H9 (cell line): Measurements from ENCODE around the gene EXOSC2. TPM values are rescaled to one million over a fixed set of nuclear protein-coding genes. Genes with fewer than 3 reads are reported as not detected.

ENCODE experiments used
- DNase-seq: peaks from one replicate; pipeline ENCODE4 v3.0.0-alpha.2; 2017
- H2AFZ ChIP-seq: one replicate; pipeline ENCODE4 v1.6.1; 2013; ENCODE audit warnings: mild to moderate bottlenecking, low read length, control low read depth, moderate library complexity
- H2AK5ac ChIP-seq: 2 replicates; pipeline ENCODE4 v1.6.1; 2013; ENCODE audit warnings: low read length, control low read depth, mixed read lengths; ENCODE audit not compliant: insufficient read length
- H2BK120ac ChIP-seq: one replicate; pipeline ENCODE4 v1.6.1; 2013; ENCODE audit warnings: low read depth, mild to moderate bottlenecking, low read length, control low read depth, inconsistent platforms; ENCODE audit not compliant: poor library complexity, severe bottlenecking
- H2BK12ac ChIP-seq: 2 replicates; pipeline ENCODE4 v1.6.1; 2013; ENCODE audit warnings: low read length, control low read depth, mixed read lengths, low read depth; ENCODE audit not compliant: insufficient read length
- H2BK15ac ChIP-seq: 2 replicates; pipeline ENCODE4 v1.6.1; 2013; ENCODE audit warnings: low read depth, low read length, control low read depth
- H2BK20ac ChIP-seq: one replicate; pipeline ENCODE4 v1.6.1; 2013; ENCODE audit warnings: low read depth, mild to moderate bottlenecking, low read length, control low read depth, inconsistent platforms; ENCODE audit not compliant: poor library complexity, severe bottlenecking
- H2BK5ac ChIP-seq: 2 replicates; pipeline ENCODE4 v1.6.1; 2013; ENCODE audit warnings: low read length, control low read depth, mixed read lengths; ENCODE audit not compliant: insufficient read length
- H3K14ac ChIP-seq: 2 replicates; pipeline ENCODE4 v1.6.1; 2013; ENCODE audit warnings: low read length, control low read depth; ENCODE audit not compliant: insufficient read depth
- H3K18ac ChIP-seq: 2 replicates; pipeline ENCODE4 v1.6.1; 2013; ENCODE audit warnings: low read depth, mild to moderate bottlenecking, mixed read lengths, low read length, control low read depth; ENCODE audit not compliant: insufficient read length
- H3K23ac ChIP-seq: 2 replicates; pipeline ENCODE4 v1.6.1; 2013; ENCODE audit warnings: low read length, control low read depth, mixed read lengths, low read depth; ENCODE audit not compliant: insufficient read length
- H3K23me2 ChIP-seq: 2 replicates; pipeline ENCODE4 v1.6.1; 2013; ENCODE audit warnings: low read depth, mild to moderate bottlenecking, mixed read lengths, low read length, control low read depth; ENCODE audit not compliant: insufficient read length, poor library complexity, severe bottlenecking
- H3K27ac ChIP-seq: 2 replicates; pipeline ENCODE4 v1.5.1; 2013; ENCODE audit warnings: low read length, control low read depth, mixed read lengths, low read depth; ENCODE audit not compliant: insufficient read length
- H3K27me3 ChIP-seq: 2 replicates; pipeline ENCODE4 v1.6.1; 2013; ENCODE audit warnings: low read length, control low read depth, inconsistent platforms; ENCODE audit not compliant: insufficient read depth
- H3K4ac ChIP-seq: 2 replicates; pipeline ENCODE4 v1.6.1; 2013; ENCODE audit warnings: low read depth, mild to moderate bottlenecking, control low read depth, inconsistent platforms, low read length, moderate library complexity
- H3K4me1 ChIP-seq: 2 replicates; pipeline ENCODE4 v1.6.1; 2013; ENCODE audit warnings: low read length, control low read depth, inconsistent platforms; ENCODE audit not compliant: insufficient read depth
- H3K4me2 ChIP-seq: 2 replicates; pipeline ENCODE4 v1.6.1; 2013; ENCODE audit warnings: low read length, control low read depth, mixed read lengths; ENCODE audit not compliant: insufficient read length, insufficient read depth
- H3K56ac ChIP-seq: 2 replicates; pipeline ENCODE4 v1.6.1; 2013; ENCODE audit warnings: low read depth, mild to moderate bottlenecking, mixed read lengths, low read length, control low read depth; ENCODE audit not compliant: insufficient read length
- H3K79me1 ChIP-seq: 2 replicates; pipeline ENCODE4 v1.6.1; 2013; ENCODE audit warnings: low read depth, mild to moderate bottlenecking, moderate library complexity, low read length, control low read depth, inconsistent platforms; ENCODE audit not compliant: insufficient read depth, poor library complexity, severe bottlenecking
- H3K79me2 ChIP-seq: 2 replicates; pipeline ENCODE4 v1.6.1; 2013; ENCODE audit warnings: low read length, control low read depth, inconsistent platforms; ENCODE audit not compliant: insufficient read depth
- H3K9ac ChIP-seq: 2 replicates; pipeline ENCODE4 v1.6.1; 2013; ENCODE audit warnings: low read length, control low read depth, mixed read lengths; ENCODE audit not compliant: insufficient read length; ENCODE audit errors: extremely low read depth
- H3K9me3 ChIP-seq: one replicate; pipeline ENCODE4 v1.6.1; 2013; ENCODE audit warnings: low read depth, low read length, inconsistent platforms; ENCODE audit not compliant: control insufficient read depth
- H3T11ph ChIP-seq: one replicate; pipeline ENCODE4 v1.6.1; 2013; ENCODE audit warnings: mild to moderate bottlenecking, low read length, control low read depth, inconsistent platforms
- H4K20me1 ChIP-seq: one replicate; pipeline ENCODE4 v1.6.1; 2013; ENCODE audit not compliant: control insufficient read depth, insufficient read length, insufficient read depth
- H4K5ac ChIP-seq: 2 replicates; pipeline ENCODE4 v1.6.1; 2013; ENCODE audit warnings: low read depth, mild to moderate bottlenecking, mixed read lengths, low read length, control low read depth; ENCODE audit not compliant: insufficient read length
- H4K8ac ChIP-seq: replicated peaks from 2 replicates; pipeline ENCODE4 v1.6.1; 2013; ENCODE audit warnings: low read length, control low read depth, mixed read lengths, low read depth; ENCODE audit not compliant: insufficient read length
- H4K91ac ChIP-seq: 2 replicates; pipeline ENCODE4 v1.6.1; 2013; ENCODE audit warnings: low read depth, mild to moderate bottlenecking, moderate library complexity, mixed read lengths, low read length, control low read depth; ENCODE audit not compliant: insufficient read length
- H3K27ac Mint-ChIP-seq, 3 experiments: 2 replicates in 2 of 3; 3 replicates in 1 of 3; pipeline ENCODE4 v1.8.0; 2020 to 2021; ENCODE audit warnings: mixed read lengths in 3 of 3, mild to moderate bottlenecking in 1 of 3, moderate library complexity in 1 of 3
- H3K27me3 Mint-ChIP-seq: 2 replicates; pipeline ENCODE4 v1.8.0; 2021; ENCODE audit warnings: low read depth, mild to moderate bottlenecking, moderate library complexity, mixed read lengths
- H3K36me3 Mint-ChIP-seq, 3 experiments: 2 replicates in 2 of 3; 3 replicates in 1 of 3; pipeline ENCODE4 v1.8.0; 2020 to 2021; ENCODE audit warnings: low read depth in 3 of 3, mixed read lengths in 3 of 3; ENCODE audit not compliant: insufficient read depth in 1 of 3
- H3K4me1 Mint-ChIP-seq, 2 experiments: 2 replicates each; pipeline ENCODE4 v1.8.0; 2020; ENCODE audit warnings: mixed read lengths in 2 of 2
- H3K4me3 Mint-ChIP-seq, 2 experiments: 2 replicates in 1 of 2; 3 replicates in 1 of 2; pipeline ENCODE4 v1.8.0; 2020 to 2021; ENCODE audit warnings: mild to moderate bottlenecking in 2 of 2, mixed read lengths in 2 of 2, moderate library complexity in 1 of 2
- H3K9me3 Mint-ChIP-seq, 2 experiments: 2 replicates in 1 of 2; 3 replicates in 1 of 2; pipeline ENCODE4 v1.8.0; 2020; ENCODE audit warnings: mild to moderate bottlenecking in 2 of 2, mixed read lengths in 2 of 2, moderate library complexity in 1 of 2
- CTCF ChIP-seq: fragments of 200-600 bp; sonication (generic); conservative IDR thresholded peaks from 3 replicates; pipeline ENCODE4 v1.8.0; 2021; ENCODE audit warnings: antibody characterized with exemption, mild to moderate bottlenecking
- WGBS: extraction: QIAGEN DNeasy Blood & Tissue Kit; methylation state at CpG from one replicate; pipeline ENCODE4 v1.1.7; 2013; ENCODE audit warnings: missing lambda C conversion rate, low lambda C conversion rate, mixed read lengths; ENCODE audit not compliant: insufficient read length; ENCODE audit errors: extremely low coverage; 5-methylcytosine and 5-hydroxymethylcytosine counted together
- total RNA-seq: library from RNA; stranded (reverse); gene quantifications from 2 replicates; pipeline ENCODE4 v1.2.1, GENCODE V29; 2021

EXOSC2 gene
- total RNA-seq, 1 experiment from 2014 or later, result 94.5 TPM

GRCh38 chr9:130698514-130698913, 4.9 kb downstream of the EXOSC2 start:
- Histone ChIP-seq H2BK20ac (no peak overlapping the region), H3K79me2 (peaks cover 18% of the 10 kb centered on the region; the same call in 1 of the 2 replicates), H3K4ac (no peak overlapping the region), H3K27me3 (no peaks in the 10 kb centered on the region), H3K23ac (no peak overlapping the region), H4K20me1 (no peaks in the 10 kb centered on the region), H3K79me1 (peaks cover 13% of the 10 kb centered on the region), H3K9ac (no peak overlapping the region), H3T11ph (no peak overlapping the region), H3K4me1 (no peaks in the 10 kb centered on the region; the same call in 1 of the 2 replicates), H3K4me2 (no peak overlapping the region), H2BK15ac (no peak overlapping the region), H2BK120ac (no peak overlapping the region), H4K5ac (no peak overlapping the region), H4K91ac (no peak overlapping the region), H3K14ac (no peak overlapping the region), H2AFZ (no peak overlapping the region), H2BK5ac (no peak overlapping the region), H3K9me3 (no peaks in the 10 kb centered on the region), H3K27ac (no peak overlapping the region), H2AK5ac (no peak overlapping the region), H3K56ac (no peak overlapping the region), H3K23me2 (no peaks in the 10 kb centered on the region), H3K18ac (no peak overlapping the region), H4K8ac (no peak overlapping the region), H2BK12ac (no peak overlapping the region)
- Mint-ChIP-seq H3K4me1 (peaks cover 13 to 23% of the 10 kb centered on the region in 2 experiments), H3K4me3 (no peak overlapping the region), H3K27me3 (no peaks in the 10 kb centered on the region), H3K36me3 (peaks cover 66 to 81% (median 71%) of the 10 kb centered on the region in 3 experiments), H3K9me3 (0 out of 5 replicates have a peak, but pooled peaks cover 0 to 2% of the 10 kb centered on the region in 2 experiments), H3K27ac (no peak overlapping the region; a peak in 2 of 7 replicates)
- no peak for TF ChIP-seq CTCF
- no CpG with 5 or more reads among the region's 3 CpGs for WGBS
- no peak for DNase-seq
